ENCODE measurements around the gene FSIP1. TPM values are rescaled to one million over a fixed set of nuclear protein-coding genes. Genes with fewer than 3 reads are reported as not detected.

The FSIP1 gene
- total and polyA plus RNA-seq, 9 donors = 0.17 to 0.60 (median 0.36) TPM

DNA sequence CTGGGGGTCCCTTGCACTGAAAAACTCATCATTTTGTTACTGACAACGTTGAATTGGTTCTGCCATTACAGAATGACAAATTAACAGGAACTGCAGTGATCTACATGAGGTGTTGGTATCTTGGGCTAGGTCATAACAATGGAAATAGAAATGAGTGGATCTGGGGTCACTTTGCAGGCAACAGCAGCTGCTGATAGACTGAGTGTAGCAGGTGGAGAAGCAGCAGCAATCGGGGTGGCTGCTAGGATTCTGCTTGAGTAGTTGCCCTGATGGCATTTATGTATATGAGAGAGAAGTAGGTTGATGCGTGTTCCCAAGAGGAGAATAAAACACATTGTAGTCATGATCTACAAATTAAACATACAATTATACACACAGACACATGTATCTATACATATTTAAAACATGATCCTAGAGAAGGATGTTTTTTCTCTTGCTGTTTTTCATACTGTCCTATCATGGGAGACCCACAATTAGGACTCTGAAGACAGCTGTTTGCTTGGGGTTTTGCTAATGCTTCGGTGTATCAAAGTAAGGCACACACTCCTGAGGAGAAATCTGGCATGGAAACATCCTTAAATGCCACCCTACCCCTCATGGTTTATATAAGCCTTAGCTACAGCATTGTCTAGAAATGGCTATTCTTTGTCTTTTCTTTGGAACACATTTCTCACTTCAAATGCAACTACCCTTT lies 217.5 kb downstream of the FSIP1 start:
- 79% methylated on average over 2 of the region's 4 CpGs for WGBS (ENCODE audit: insufficient coverage)
- Histone ChIP-seq H3K9me3 (replicated peaks; ENCODE audit: control insufficient read depth, low read depth, low read length) (no peaks in the 10 kb centered on the region), H3K4me1 (ENCODE audit: control insufficient read depth, insufficient read depth, low read length) (peaks cover 7% of the 10 kb centered on the region), H3K4me3 (ENCODE audit: low read length) (no peak overlapping the region), H3K27me3 (ENCODE audit: control insufficient read depth, insufficient read depth, low read length) (no peaks in the 10 kb centered on the region), H3K36me3 (ENCODE audit: control insufficient read depth, insufficient read depth, low read length) (no peaks in the 10 kb centered on the region), H3K27ac (ENCODE audit: low read length) (peak overlapping the region; percentile 33)
- DNase-seq = peak; percentile 48

DNA sequence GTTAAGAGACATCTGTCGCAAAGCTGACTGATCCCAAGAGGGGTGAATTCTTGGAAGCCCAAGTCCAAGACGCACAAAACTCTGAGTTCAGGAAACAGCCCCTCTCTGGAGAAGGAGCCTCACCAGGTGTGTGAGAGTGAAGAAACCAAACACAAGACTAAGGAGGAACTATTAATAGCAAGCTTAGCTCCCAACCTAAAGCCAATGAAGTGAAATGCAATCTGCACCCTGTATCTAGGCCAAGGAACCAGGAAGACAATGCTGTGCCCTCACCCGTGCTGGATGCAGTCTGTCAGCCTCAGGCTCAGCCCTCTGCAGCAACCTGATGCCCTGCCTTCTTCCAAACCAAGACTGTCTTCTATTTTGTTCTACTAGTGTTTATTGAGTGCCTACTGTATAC lies 224.2 kb downstream of the FSIP1 start:
- DNase-seq = peak; percentile 49
- Histone ChIP-seq H3K36me3 (ENCODE audit: control insufficient read depth, insufficient read depth, low read length) (no peaks in the 10 kb centered on the region), H3K27me3 (ENCODE audit: control insufficient read depth, insufficient read depth, low read length) (no peaks in the 10 kb centered on the region), H3K27ac (ENCODE audit: low read length) (no peak overlapping the region), H3K4me3 (ENCODE audit: low read length) (no peak overlapping the region), H3K4me1 (ENCODE audit: control insufficient read depth, insufficient read depth, low read length) (peaks cover 8% of the 10 kb centered on the region), H3K9me3 (replicated peaks; ENCODE audit: control insufficient read depth, low read depth, low read length) (no peaks in the 10 kb centered on the region)
- no CpG with 5 or more reads among the region's 3 CpGs for WGBS (ENCODE audit: insufficient coverage)

DNA sequence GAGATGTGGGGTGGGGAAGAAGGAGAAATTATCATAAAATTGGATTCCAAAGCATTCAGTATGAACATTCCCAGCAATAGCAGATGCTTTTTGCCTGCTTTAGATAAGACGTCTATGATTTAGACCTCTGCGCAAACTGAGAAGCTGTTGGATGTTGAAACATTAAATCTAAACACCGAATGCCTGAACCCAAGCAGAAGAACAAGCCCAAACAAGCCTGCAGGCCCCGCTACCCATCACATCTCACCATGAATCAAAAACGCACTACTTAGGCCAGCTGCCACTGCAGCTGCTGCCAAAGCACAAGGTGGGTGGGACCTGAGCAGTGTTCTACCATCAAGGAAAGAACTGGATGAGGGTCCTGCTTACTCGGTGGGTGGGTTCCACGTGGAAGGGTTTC lies 226.2 kb downstream of the FSIP1 start:
- Histone ChIP-seq H3K9me3 (replicated peaks; ENCODE audit: control insufficient read depth, low read depth, low read length) (no peaks in the 10 kb centered on the region), H3K4me3 (ENCODE audit: low read length) (no peak overlapping the region), H3K36me3 (ENCODE audit: control insufficient read depth, insufficient read depth, low read length) (no peaks in the 10 kb centered on the region), H3K4me1 (ENCODE audit: control insufficient read depth, insufficient read depth, low read length) (peaks cover 8% of the 10 kb centered on the region), H3K27me3 (ENCODE audit: control insufficient read depth, insufficient read depth, low read length) (no peaks in the 10 kb centered on the region), H3K27ac (ENCODE audit: low read length) (no peak overlapping the region)
- 100% methylated on average over 1 of the region's 7 CpGs for WGBS (ENCODE audit: insufficient coverage)
- no peak for DNase-seq

DNA sequence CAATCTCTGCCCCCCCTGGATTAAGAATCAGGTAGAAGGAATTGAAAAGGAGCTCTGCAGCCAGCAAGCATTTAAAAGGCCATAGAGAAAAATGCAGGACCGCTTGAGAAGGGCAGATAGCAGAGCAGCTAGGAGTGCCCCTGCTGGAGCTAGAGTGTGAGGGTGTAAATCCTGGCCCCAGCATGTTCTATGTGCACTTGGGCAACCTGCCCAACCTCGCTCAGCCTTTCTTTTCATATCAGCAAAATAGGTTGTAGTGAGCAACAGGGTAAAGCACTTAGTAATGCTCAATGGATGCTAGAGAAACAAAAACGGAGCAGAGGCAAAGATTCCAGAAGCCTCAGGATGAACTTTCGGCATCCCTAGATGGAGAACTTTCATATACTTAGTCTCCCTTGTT lies 226.8 kb downstream of the FSIP1 start:
- Histone ChIP-seq H3K27me3 (ENCODE audit: control insufficient read depth, insufficient read depth, low read length) (no peaks in the 10 kb centered on the region), H3K27ac (ENCODE audit: low read length) (no peak overlapping the region), H3K36me3 (ENCODE audit: control insufficient read depth, insufficient read depth, low read length) (no peaks in the 10 kb centered on the region), H3K4me1 (ENCODE audit: control insufficient read depth, insufficient read depth, low read length) (peaks cover 8% of the 10 kb centered on the region), H3K4me3 (ENCODE audit: low read length) (no peak overlapping the region), H3K9me3 (replicated peaks; ENCODE audit: control insufficient read depth, low read depth, low read length) (no peaks in the 10 kb centered on the region)
- 45% methylated on average over 1 of the region's 4 CpGs for WGBS (ENCODE audit: insufficient coverage)
- DNase-seq = no peak

DNA sequence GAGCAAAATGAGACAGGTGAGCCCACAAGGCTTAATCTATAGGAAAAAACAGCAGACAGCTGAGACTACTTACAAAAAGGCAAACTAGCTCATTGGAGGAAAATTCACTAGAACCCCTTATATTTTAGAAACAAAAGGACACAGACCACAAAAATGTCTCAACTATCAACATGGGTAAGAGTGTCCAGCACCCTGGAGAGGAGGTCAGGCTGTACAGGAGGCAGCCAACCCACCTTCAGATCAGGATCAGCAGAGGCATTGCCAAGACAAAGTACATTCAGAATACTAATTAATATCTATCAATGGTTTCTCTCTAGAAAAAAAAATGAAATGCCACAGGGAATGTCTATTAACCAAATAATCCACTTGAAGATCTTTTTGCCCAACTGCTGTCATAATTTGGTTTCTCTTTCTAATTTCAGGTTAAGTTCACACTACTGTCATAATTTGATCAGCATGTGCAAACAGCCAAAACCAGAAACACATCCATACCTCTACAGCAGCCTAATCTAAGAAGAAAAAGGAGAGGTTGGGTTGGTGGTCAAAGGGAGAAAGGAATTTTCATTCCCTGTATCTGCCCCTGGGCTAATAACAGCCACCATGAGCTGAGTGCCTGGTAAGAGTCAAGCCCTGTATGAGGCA lies 227.8 kb downstream of the FSIP1 start:
- no peak for DNase-seq
- no peaks in the 10 kb centered on the region for H3K9me3 ChIP-seq (replicated peaks; ENCODE audit: control insufficient read depth, low read depth, low read length)
- H3K4me1 ChIP-seq (ENCODE audit: control insufficient read depth, insufficient read depth, low read length) = peaks cover 8% of the 10 kb centered on the region
- H3K36me3 ChIP-seq (ENCODE audit: control insufficient read depth, insufficient read depth, low read length) = no peaks in the 10 kb centered on the region
- H3K27ac ChIP-seq (ENCODE audit: low read length) = no peak overlapping the region
- H3K27me3 ChIP-seq (ENCODE audit: control insufficient read depth, insufficient read depth, low read length) = no peaks in the 10 kb centered on the region
- no peak overlapping the region for H3K4me3 ChIP-seq (ENCODE audit: low read length)

DNA sequence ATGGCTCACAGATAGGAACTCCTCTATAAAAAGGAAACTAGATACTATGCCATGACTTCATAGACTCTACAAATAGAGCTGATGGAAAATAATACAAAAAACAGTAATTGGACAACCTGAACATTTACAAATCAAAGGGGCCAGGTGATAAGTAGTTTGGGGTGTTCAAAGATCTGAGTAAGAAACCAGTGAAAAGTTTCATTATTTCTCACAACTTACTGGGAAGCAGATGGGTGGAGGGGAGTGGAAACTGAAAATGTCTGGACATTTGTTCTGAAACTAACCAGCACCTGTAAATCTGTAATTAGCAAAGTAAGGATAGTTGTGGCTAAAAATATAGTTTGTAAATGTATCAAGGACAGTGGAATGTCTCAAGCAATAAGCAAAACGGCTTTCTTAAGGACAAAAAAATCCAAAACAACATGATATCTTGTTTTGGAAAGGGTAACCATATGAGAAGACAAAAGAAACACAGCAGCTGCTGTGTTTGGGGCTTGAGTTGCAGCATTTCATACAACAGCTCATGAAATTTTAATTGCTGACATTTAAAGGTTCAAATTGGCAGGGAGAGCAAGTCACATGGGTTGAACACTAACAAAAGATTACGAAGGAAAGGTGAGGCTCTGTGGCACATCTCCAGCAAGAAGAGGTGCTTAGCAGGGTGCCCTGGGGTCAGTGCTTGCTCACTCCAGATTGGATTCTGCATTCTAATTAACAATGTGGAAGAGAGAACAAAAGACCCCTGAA lies 228.5 kb downstream of the FSIP1 start:
- Histone ChIP-seq H3K4me3 (ENCODE audit: low read length) (no peak overlapping the region), H3K4me1 (ENCODE audit: control insufficient read depth, insufficient read depth, low read length) (peaks cover 8% of the 10 kb centered on the region), H3K27ac (ENCODE audit: low read length) (no peak overlapping the region), H3K36me3 (ENCODE audit: control insufficient read depth, insufficient read depth, low read length) (no peaks in the 10 kb centered on the region), H3K27me3 (ENCODE audit: control insufficient read depth, insufficient read depth, low read length) (no peaks in the 10 kb centered on the region), H3K9me3 (replicated peaks; ENCODE audit: control insufficient read depth, low read depth, low read length) (no peaks in the 10 kb centered on the region)
- WGBS (ENCODE audit: insufficient coverage) = 50% methylated on average over 1 of the region's 2 CpGs
- no peak for DNase-seq

DNA sequence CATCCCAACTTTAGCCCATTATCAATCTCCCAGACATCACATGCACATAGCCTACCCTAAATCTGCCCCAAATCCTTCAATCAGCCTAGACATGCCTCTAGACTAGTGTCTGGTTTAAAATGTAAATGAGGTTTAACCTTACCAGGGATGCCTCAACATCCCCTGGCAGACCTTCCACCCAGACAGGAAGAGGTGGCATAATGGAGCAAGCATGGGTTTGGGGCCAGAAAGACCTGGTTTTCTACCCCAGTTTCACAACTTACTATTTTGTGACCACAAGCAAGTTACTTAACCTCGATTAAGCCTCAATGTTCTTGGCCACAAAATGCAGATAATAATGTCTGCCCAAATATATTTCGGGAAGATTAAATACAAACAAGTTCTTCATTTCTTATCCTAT lies 230.1 kb downstream of the FSIP1 start:
- no CpG with 5 or more reads among the region's 2 CpGs for WGBS (ENCODE audit: insufficient coverage)
- H3K27ac ChIP-seq (ENCODE audit: low read length) = no peak overlapping the region
- H3K27me3 ChIP-seq (ENCODE audit: control insufficient read depth, insufficient read depth, low read length) = no peaks in the 10 kb centered on the region
- H3K4me1 ChIP-seq (ENCODE audit: control insufficient read depth, insufficient read depth, low read length) = peaks cover 3% of the 10 kb centered on the region
- no peak for DNase-seq
- H3K4me3 ChIP-seq (ENCODE audit: low read length) = no peak overlapping the region
- H3K36me3 ChIP-seq (ENCODE audit: control insufficient read depth, insufficient read depth, low read length) = no peaks in the 10 kb centered on the region
- H3K9me3 ChIP-seq (replicated peaks; ENCODE audit: control insufficient read depth, low read depth, low read length) = no peaks in the 10 kb centered on the region

DNA sequence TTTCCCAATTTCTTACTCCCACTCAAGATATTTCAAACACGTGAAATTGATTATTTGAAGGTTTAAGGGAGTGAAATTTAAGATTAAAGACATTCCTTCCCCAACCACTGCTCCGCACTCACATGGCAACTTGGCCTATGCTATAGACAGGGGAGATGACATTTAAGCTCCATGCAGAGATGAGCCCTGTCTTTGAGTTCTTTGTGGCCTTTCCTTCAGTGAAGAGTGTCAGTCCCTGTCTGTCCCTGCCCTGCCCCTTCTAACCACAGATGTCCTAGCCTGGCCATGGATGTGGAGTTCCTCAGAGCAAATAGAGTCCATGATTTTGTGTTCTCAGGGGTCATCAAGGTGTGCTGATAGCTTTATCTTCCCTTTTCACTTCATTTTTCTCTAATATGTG lies 231.2 kb downstream of the FSIP1 start:
- no peaks in the 10 kb centered on the region for H3K27me3 ChIP-seq (ENCODE audit: control insufficient read depth, insufficient read depth, low read length)
- DNase-seq = no peak
- WGBS (ENCODE audit: insufficient coverage) = 100% methylated on average over 1 of the region's 2 CpGs
- H3K36me3 ChIP-seq (ENCODE audit: control insufficient read depth, insufficient read depth, low read length) = no peaks in the 10 kb centered on the region
- peaks cover 3% of the 10 kb centered on the region for H3K4me1 ChIP-seq (ENCODE audit: control insufficient read depth, insufficient read depth, low read length)
- no peak overlapping the region for H3K27ac ChIP-seq (ENCODE audit: low read length)
- no peaks in the 10 kb centered on the region for H3K9me3 ChIP-seq (replicated peaks; ENCODE audit: control insufficient read depth, low read depth, low read length)
- no peak overlapping the region for H3K4me3 ChIP-seq (ENCODE audit: low read length)

Data from muscle of leg (tissue), 11 donors.